K562 (cell line): ENCODE results near the gene ZNF200. TPM values are rescaled to one million over a fixed set of nuclear protein-coding genes. Genes with fewer than 3 reads are reported as not detected.

Experiments used
- ARID4B ChIP-seq: sonication (generic); formaldehyde crosslinking; IDR thresholded peaks from 2 replicates; pipeline ENCODE4 v1.8.0; 2022; ENCODE audit warnings: mild to moderate bottlenecking, missing genetic modification reagents
- ARNT ChIP-seq, 2 experiments: fragments of 450-650 bp; IDR thresholded peaks; 2 replicates each; pipeline ENCODE4 v1.6.1; 2016; ENCODE audit warnings: mild to moderate bottlenecking in 1 of 2
- BRD9 ChIP-seq: fragments of 450-650 bp; IDR thresholded peaks from 2 replicates; pipeline ENCODE4 v1.6.1; 2018; ENCODE audit warnings: low read depth; ENCODE audit not compliant: partially characterized antibody
- CBFA2T2 ChIP-seq: fragments of 450-650 bp; conservative IDR thresholded peaks from 2 replicates; pipeline ENCODE4 v1.6.1; 2017; ENCODE audit warnings: mild to moderate bottlenecking
- CBX3 ChIP-seq, 2 experiments: IDR thresholded peaks; 1 replicate in 1 of 2; 2 replicates in 1 of 2; pipeline ENCODE4 v1.6.1; 2012; ENCODE audit warnings: inconsistent platforms in 2 of 2, low read length in 2 of 2, borderline replicate concordance in 1 of 2, control low read depth in 1 of 2
- CREM ChIP-seq: IDR thresholded peaks from 2 replicates; pipeline ENCODE4 v1.6.1; 2014; ENCODE audit warnings: antibody characterized with exemption, low read depth
- CXXC5 ChIP-seq: fragments of 250-450 bp; sonication (Bioruptor Pico); IDR thresholded peaks from 2 replicates; pipeline ENCODE4 v1.8.0; 2022; ENCODE audit warnings: inconsistent platforms, mild to moderate bottlenecking, moderate library complexity
- EP400 ChIP-seq: fragments of 450-650 bp; IDR thresholded peaks from 2 replicates; pipeline ENCODE4 v1.6.1; 2017; ENCODE audit warnings: antibody characterized with exemption, mild to moderate bottlenecking, moderate library complexity
- ETV1 ChIP-seq: fragments of 450-650 bp; conservative IDR thresholded peaks from 2 replicates; pipeline ENCODE4 v1.6.1; 2016; ENCODE audit warnings: missing genetic modification characterization, control low read depth, low read depth, missing compliant biosample characterization
- FOXM1 ChIP-seq, 2 experiments: fragments of 450-650 bp in 1 of 2; sonication (generic) in 1 of 2; formaldehyde crosslinking in 1 of 2; IDR thresholded peaks; 2 replicates each; pipeline versions ENCODE4 v1.6.1 to v1.9.0; 2017 to 2022; ENCODE audit warnings: low read depth in 2 of 2, mild to moderate bottlenecking in 2 of 2, missing genetic modification reagents in 1 of 2, moderate library complexity in 1 of 2
- HCFC1 ChIP-seq: IDR thresholded peaks from 2 replicates; pipeline ENCODE4 v1.6.1; 2012; ENCODE audit warnings: low read depth, low read length, improper control_type of control experiment
- NFATC3 ChIP-seq: fragments of 450-650 bp; IDR thresholded peaks from 2 replicates; pipeline ENCODE4 v1.6.1; 2017; ENCODE audit warnings: mild to moderate bottlenecking
- NR1H2 ChIP-seq: sonication (generic); formaldehyde crosslinking; IDR thresholded peaks from 2 replicates; pipeline ENCODE4 v1.4.0; 2020; ENCODE audit warnings: mild to moderate bottlenecking, missing genetic modification reagents
- RB1 ChIP-seq: fragments of 450-650 bp; IDR thresholded peaks from 2 replicates; pipeline ENCODE4 v1.6.1; 2017; ENCODE audit warnings: low read depth, mild to moderate bottlenecking
- RBBP5 ChIP-seq: fragments of 200-600 bp; sonication (generic); IDR thresholded peaks from 2 replicates; pipeline ENCODE4 v1.6.1; 2012; ENCODE audit warnings: borderline replicate concordance, mild to moderate bottlenecking, low read length, control low read depth, inconsistent platforms; ENCODE audit not compliant: insufficient read depth, poor library complexity, severe bottlenecking
- RBM17 ChIP-seq: fragments of 200-400 bp; formaldehyde crosslinking; IDR thresholded peaks from 2 replicates; pipeline ENCODE4 v1.6.1; 2017; ENCODE audit warnings: low read depth, mild to moderate bottlenecking, low read length, borderline replicate concordance
- SNIP1 ChIP-seq: fragments of 450-650 bp; IDR thresholded peaks from 2 replicates; pipeline ENCODE4 v1.7.1; 2017; ENCODE audit warnings: low read depth, mild to moderate bottlenecking
- TBL1XR1 ChIP-seq, 2 experiments: IDR thresholded peaks; 2 replicates each; pipeline ENCODE4 v1.6.1; 2012; ENCODE audit warnings: improper control_type of control experiment in 2 of 2, low read length in 2 of 2, mild to moderate bottlenecking in 1 of 2
- ZNF134 ChIP-seq: fragments of 250-450 bp; sonication (Bioruptor Pico); conservative IDR thresholded peaks from 2 replicates; pipeline ENCODE4 v1.4.0; 2020
- ZNF184 ChIP-seq: sonication (generic); formaldehyde crosslinking; IDR thresholded peaks from 2 replicates; pipeline ENCODE4 v1.5.0; 2020; ENCODE audit warnings: missing genetic modification reagents
- polyA plus RNA-seq, 8 experiments: library from polyadenylated mRNA; depleted of rRNA in 4 of 8; stranded (reverse) in 5 of 8; unstranded in 3 of 8; fragments of >200 nt; fragmentation: Nextera tagmentation in 2 of 8; fragmentation: Illumina TruSeq in 1 of 8; extraction: Ambion mirVana in 2 of 8; extraction: Trizol in 1 of 8; gene quantifications; 2 replicates each; pipeline versions ENCODE4 v1.2.1 to v1.2.3, GENCODE V29; 2011 to 2014; ENCODE audit warnings: inconsistent platforms in 1 of 8, missing spikeins in 1 of 8
- total RNA-seq, 7 experiments: library from RNA; depleted of rRNA in 6 of 7; stranded (reverse); fragments of >200 nt in 6 of 7; fragmentation: Illumina TruSeq in 2 of 7; extraction: Trizol in 2 of 7; gene quantifications; 2 replicates each; pipeline versions ENCODE4 v1.2.1 to v1.2.3, GENCODE V29; 2011 to 2021; ENCODE audit warnings: low replicate concordance in 1 of 7
- TF ChIP-seq, protein P1 (sequence below): fragments of 250-450 bp; sonication (Bioruptor Pico); IDR thresholded peaks from 2 replicates; pipeline ENCODE4 v1.4.0; 2020; ENCODE audit warnings: mild to moderate bottlenecking

The ZNF200 gene
- total and polyA plus RNA-seq, 9 of the 15 experiments (the other 6 are each of a cell fraction or from before 2014, with no cell fraction given): 4.8 to 14.5 (median 9.2) TPM

DNA sequence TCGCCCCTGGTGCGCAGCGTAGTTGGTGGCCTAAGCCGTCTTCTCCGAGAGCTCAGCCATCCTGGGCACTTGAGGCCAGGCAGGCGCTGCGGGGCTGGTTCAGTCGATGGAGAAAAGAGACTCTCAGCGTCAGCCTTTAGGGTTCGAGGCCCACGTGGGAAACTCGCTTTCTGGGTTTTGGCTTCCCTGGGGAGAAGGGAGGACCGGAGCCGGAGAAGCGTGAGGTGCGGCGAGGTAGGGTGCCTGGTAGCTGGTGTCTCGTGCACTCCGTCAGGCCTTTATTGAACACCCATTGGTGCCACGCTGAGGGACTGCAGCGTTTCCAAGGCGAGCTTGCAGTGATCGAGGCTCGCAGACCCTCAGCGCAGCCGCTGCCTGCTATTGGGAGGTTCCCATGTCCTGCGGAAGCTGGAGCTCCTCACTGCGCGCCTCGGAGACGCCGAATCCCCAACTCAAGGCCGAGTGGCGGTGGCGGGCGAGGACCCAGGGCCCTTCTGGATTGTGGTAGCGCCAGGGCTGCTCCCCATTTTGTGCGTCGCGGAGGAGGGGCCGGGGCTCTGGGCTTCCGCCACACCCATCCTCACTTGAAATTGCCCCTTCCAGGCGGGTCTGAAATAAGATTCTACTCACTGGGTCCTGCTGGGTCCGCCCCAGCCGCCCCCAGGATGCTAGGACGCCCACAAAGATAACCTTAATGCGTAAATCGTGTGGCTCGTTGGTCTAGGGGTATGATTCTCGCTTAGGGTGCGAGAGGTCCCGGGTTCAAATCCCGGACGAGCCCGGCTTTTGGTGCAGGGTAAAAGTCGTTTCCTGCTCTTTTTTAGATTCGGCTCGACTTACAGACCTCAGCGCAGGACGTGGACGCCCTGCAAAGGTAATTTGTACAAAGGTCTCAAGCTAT is 45.8 kb downstream of the ZNF200 start (continued):
- TF ChIP-seq, protein P1, sequence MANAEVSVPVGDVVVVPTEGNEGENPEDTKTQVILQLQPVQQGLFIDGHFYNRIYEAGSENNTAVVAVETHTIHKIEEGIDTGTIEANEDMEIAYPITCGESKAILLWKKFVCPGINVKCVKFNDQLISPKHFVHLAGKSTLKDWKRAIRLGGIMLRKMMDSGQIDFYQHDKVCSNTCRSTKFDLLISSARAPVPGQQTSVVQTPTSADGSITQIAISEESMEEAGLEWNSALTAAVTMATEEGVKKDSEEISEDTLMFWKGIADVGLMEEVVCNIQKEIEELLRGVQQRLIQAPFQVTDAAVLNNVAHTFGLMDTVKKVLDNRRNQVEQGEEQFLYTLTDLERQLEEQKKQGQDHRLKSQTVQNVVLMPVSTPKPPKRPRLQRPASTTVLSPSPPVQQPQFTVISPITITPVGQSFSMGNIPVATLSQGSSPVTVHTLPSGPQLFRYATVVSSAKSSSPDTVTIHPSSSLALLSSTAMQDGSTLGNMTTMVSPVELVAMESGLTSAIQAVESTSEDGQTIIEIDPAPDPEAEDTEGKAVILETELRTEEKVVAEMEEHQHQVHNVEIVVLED: no peak
- TF ChIP-seq RBM17 (no peak), CBFA2T2 (no peak), TBL1XR1 (IDR thresholded peaks at IDR 0.05; ENCODE audit: low read length in 2 of 2) (peak in 1 of 2 experiments; percentile 70; a peak in 1 of 4 replicates), ARNT (IDR thresholded peaks at IDR 0.05) (peak in 1 of 2 experiments; percentile 77; a peak in 2 of 4 replicates), HCFC1 (0 out of 2 replicates have a peak, but pooled peaks have one; percentile 14), RB1 (0 out of 2 replicates have a peak, but pooled peaks have one; percentile 49), ZNF184 (CRISPR knock-in tag) (no peak), SNIP1 (peak; percentile 74; the same call in 1 of the 2 replicates), RBBP5 (peak; percentile 59), ARID4B (CRISPR knock-in tag) (no peak), ZNF134 (CRISPR knock-in tag) (no peak), EP400 (peak; percentile 36; the same call in 1 of the 2 replicates), CREM (peak; percentile 61), CBX3 (IDR thresholded peaks at IDR 0.05; ENCODE audit: borderline replicate concordance in 1 of 2, low read length in 2 of 2) (no peak), NR1H2 (0 out of 2 replicates have a peak, but pooled peaks have one; percentile 72), BRD9 (peak; percentile 61), CXXC5 (CRISPR knock-in tag) (peak; percentile 91), ETV1 (tag) (no peak; the same call in 1 of the 2 replicates), FOXM1 (IDR thresholded peaks at IDR 0.05; ENCODE audit: low read depth) (no peak), FOXM1 (CRISPR knock-in tag; IDR thresholded peaks at IDR 0.05; ENCODE audit: low read depth) (0 out of 2 replicates have a peak, but pooled peaks have one; percentile 31), NFATC3 (peak; percentile 90)
